DMS114 treated with DMSO at 0.1 percent for 48 hours (cell line): Measurements from ENCODE around the gene LYRM4.
"Not testable (repeated sequence)": the region's sequence is repeated elsewhere in the genome, so short reads cannot be mapped to it uniquely, and the experiment has no call there.

Source experiments
- DNase-seq: peaks from one replicate; lab custom pipeline; 2025; ENCODE audit not compliant: unreplicated experiment; lab: John Stamatoyannopoulos, UW

The LYRM4 gene

DNA sequence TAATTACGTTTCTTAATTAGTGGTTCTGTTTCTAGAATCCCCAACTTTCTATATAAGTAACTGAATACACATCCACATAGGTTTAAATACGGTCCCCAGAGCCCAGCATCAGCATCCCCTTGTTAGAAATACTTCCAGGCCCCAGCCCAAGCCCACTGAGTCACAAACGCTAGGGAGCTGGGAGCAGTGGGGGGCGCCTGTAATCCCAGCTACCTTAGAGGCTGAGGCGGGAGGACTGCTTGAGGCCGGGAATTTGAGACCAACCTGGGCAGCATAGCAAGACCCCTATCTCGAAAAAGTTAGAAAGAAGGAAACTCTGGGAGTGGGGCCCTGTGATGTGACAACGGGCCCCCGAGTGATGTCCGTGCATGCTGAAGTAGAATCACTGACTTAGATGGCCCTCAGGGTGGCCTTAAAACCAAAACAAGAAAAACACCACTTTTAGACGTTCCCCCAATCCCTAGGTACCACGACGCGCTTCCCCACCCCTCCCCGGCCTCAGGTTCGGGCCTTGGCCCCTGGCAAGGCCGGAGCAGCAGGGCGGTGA lies 176.9 kb downstream of the LYRM4 start:
- DNase-seq: no peak

DNA sequence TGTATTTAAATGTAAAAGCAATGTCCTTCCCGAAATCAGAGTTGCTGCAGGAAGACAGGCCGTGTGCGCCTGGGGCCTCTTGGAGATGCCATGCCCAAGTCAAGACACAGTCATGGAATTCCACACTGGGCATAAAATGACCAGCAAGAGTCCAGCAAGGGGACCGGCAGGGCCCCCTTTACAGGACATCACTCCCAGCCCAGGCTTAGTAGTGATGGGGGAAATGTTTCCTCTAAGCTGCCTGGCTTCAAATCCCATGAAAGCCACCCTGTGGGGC lies 177.5 kb downstream of the LYRM4 start:
- DNase-seq: no peak

DNA sequence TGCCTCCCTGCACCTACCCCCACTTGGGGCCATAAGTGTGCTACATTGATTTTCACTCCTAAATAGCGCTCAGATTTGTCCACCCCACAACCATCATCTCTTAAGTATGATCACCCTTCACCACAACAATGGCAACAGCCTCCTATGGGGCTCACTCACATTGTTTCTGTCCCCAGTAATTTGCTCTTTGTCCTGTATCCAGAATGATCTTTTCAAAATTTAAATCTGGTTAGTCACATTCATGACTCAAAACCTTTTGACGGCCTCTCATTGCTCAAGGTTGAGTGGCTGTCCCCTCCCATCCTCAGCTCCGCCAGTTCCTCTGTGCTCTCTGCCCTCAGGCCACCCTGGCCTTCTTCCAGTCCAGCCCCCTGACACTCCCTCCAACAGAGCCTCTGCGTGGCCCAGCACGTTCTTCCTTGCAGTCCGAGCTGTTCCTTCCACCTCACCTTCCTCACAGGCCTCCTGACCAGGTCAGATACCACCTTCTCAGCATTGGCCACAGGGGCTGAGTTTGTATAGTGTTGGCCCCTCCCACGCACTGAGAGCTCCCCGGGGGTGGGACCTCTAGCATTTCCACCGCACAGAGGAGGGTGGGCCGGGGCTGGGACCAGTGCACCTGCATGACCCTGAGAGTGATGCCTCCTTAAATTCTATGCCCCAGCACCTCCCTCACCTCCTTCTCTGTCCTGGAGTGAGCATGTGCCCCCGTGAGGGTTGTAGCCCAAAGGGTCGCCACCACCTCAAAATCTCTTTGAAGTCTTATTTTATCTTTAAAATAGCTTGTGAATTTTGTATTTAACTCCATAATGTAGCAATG lies 178.1 kb downstream of the LYRM4 start:
- DNase-seq: no peak

DNA sequence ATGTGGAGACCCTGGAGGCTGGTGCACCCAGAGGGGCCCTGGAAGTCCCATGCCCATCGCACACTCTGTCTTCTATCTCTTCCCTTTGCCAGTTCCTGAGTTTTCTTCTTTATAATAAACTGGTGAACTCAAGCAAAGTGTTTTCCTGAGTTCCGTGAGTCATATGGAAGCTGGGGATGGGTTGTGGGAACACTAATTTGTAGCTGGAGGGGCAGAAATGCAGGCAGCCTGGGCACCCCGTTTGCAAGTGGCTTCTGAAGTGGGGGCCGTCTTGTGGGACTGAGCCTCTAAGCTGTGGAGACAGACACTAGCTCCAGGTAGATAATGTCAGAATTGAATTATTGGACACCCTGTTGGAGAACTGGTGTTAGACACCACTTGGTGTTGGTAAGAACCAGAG lies 178.8 kb downstream of the LYRM4 start:
- no peak for DNase-seq

- DNase-seq: no peak
Observed at GRCh38 chr6:5081182-5081581, 179.6 kb downstream of the LYRM4 start.

- no peak for DNase-seq
Observed at GRCh38 chr6:5080574-5080973, 180.2 kb downstream of the LYRM4 start.

DNA sequence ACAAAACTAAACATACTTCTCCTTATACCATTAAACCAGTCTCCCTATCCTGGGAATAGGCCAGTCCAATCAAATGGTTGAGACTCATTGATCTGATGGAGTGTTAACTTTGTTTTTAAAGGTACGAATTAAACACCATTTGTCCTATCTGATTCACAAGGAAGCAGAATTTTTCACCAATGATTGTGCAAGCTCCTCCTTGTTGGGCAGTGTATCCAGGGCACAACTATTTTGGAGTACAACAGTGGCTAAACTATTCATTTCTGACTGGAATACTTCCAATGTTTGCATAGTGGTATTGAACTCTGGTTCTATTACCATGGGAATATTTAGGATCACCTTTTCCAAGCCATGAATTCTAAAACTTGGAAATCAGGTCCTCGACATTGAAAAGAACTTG lies 181.1 kb downstream of the LYRM4 start:
- no peak for DNase-seq

GRCh38 chr6:5078121-5078669 lies 182.6 kb downstream of the LYRM4 start:
- no peak for DNase-seq

GRCh38 chr6:5076931-5077330 lies 183.8 kb downstream of the LYRM4 start:
- DNase-seq: no peak

- no peak for DNase-seq
Observed at GRCh38 chr6:5073992-5074391, 186.8 kb downstream of the LYRM4 start.

DNA sequence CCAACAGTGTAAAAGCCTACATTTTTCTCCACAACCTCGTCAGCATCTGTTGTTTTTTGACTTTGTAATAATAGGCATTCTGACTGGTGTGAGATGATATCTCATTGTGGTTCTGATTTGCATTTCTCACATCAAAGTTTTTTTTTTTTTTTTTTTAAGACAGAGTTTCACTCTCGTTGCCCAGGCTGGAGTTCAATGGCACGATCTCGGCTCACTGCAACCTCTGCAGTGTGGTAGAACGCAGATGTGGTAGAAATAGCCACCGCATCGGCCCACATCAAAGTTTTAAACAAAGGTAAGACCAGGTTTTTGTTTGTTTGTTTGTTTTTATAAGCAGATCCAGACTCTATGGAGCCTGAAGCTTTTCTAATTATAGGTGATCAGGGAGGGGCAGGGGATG lies 188.3 kb downstream of the LYRM4 start:
- no peak for DNase-seq

DNA sequence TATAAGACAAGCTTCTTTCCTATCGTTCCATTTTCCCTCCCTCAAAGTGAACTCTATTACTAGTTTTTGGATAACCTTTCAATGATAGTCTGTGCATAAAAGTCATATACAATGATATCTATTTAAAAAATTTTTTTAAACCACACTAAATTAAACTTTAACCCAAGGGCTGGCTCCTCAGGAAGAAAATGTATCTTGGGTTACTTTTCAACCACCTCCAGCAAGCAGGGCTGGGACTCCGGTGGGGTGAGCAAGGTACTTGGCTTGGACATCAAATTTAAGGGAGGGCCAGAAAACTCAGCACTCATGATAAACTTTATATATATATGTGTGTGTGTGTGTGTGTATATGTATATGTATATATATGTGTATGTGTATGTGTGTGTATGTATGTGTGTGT lies 189.5 kb downstream of the LYRM4 start:
- DNase-seq: no peak

GRCh38 chr6:5068153-5068751 lies 192.5 kb downstream of the LYRM4 start:
- no peak for DNase-seq

DNA sequence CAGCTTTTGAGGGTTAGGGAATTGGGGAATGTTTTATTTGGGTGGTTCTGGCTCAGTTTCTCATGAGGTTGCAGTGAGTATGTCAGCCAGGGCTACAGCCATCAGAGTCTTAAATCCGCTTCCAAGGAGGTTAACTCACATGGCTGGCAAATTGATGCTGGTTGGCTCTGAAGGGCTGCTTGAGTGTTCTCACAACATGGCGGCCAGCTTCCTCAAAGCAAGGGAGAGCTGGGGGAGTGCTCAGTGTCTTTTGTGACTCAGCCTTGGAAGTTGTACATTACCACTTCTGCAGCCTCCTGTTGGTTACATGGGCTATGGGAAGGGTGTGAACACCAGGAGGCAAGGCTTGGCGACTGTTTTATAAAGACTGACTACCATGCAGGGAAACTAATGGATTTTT lies 193.4 kb downstream of the LYRM4 start:
- no peak for DNase-seq

GRCh38 chr6:5066456-5067093 lies 194.2 kb downstream of the LYRM4 start:
- DNase-seq: no peak

DNA sequence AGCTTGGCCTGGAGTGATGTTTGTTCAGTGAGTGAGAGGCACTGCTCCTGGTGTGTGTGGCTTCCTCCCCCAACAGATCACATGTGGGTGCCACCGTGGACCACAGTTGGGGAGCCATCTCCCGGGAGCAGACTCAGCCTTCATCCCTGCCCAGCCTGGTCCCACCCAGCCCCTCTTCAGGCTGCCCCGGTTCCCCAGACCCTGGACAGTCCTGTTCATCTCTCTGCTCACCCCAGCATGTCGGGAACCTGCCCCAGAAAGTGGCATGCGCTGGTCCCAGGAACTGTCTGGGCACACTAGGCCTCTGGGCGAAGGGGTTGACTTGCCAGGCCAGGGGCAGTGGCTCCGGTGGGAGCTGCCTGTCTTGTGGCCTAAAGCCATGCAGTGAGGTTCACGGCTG lies 197.1 kb downstream of the LYRM4 start:
- no peak for DNase-seq

- DNase-seq: no peak
Observed at GRCh38 chr6:5061152-5061551, 199.6 kb downstream of the LYRM4 start.

GRCh38 chr6:5060439-5060838 lies 200.3 kb downstream of the LYRM4 start:
- not testable (repeated sequence) for DNase-seq

DNA sequence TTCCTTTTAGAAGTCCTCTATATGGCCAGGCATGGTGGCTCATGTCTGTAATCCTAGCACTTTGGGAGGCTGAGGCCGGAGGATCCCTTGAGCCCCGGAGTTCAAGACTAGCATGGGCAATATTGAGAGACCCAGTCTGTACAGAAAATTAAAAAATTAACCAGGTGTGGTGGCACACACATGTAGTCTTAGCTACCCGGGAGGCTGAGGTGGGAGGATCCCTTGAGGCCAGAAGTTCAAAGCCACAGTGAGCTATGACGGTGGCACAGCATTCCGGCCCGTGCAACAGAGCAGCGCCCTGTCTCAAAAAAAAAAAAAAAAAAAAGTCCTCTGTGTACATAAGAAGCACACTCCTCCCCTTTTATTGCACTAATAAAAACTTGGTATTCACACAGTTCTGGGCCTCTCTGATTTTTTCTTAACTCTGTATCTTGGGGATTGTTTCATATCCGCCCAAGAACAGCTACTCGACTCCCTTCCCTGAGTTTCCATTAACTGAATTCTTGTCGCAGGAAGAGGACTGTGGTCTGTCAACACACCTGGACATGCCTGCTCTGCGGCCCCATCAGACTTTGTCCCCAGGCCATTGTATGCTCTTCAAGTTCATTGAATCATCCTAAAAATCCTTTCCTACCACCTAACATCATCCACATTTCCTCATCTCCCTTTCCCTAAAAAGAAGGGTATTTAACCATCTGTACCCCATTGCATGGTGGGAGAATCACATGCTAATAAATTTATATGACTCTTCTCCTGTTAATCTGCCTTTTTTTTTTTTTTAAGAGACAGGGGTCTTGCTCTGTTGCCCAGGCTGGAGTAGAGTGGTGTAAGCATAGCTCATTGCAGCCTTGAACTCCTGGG lies 201.5 kb downstream of the LYRM4 start:
- no peak for DNase-seq
